ENCODE measurements around the gene SLC39A11.

SLC39A11 gene

DNA sequence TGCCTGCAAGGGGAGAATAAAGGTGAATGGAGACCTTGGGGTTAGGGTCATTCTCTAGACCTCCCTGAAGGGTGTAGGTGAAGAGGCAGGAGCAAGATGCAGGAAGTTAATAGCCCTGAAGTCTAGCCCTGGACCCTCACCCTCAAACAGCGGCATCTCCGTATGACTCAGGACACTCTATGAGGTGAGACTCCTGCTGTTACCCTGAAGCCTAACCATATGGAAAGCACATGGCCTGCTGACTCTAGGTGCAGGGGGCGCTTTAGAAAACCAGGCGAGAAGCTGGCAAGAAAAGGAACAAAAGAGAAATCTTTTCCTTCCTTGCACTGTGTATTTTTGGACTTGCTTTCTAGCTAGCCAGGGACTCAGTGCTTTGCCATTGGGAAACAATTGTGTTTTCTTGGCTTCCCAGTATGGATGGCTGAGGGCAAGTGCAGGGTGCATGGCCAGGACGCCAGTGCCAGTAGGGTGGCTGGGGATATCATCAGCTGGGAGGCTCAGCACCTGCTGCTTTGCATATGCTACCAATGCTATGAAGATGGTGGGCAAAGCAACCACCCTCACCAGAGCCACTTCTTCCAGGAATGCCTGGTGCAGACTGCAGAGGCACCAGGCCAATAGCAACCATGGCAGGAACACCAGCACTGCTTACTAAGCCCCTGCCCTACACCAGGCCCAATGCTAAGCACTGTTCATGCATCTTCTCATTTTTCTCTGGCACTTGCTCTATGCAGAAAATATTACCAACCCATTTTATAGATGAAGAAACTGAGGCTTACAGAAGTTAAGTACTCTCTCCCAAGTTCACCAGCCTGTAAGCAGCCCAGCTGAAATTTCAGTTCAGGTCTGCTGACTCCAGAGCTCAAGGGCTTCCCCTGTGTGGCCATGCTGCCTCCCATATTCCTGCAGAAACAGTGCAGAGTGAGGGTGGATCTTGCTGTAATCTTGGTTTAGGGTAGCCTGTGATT is 425.1 kb downstream of the SLC39A11 start:
- DNase-seq, result no peak

DNA sequence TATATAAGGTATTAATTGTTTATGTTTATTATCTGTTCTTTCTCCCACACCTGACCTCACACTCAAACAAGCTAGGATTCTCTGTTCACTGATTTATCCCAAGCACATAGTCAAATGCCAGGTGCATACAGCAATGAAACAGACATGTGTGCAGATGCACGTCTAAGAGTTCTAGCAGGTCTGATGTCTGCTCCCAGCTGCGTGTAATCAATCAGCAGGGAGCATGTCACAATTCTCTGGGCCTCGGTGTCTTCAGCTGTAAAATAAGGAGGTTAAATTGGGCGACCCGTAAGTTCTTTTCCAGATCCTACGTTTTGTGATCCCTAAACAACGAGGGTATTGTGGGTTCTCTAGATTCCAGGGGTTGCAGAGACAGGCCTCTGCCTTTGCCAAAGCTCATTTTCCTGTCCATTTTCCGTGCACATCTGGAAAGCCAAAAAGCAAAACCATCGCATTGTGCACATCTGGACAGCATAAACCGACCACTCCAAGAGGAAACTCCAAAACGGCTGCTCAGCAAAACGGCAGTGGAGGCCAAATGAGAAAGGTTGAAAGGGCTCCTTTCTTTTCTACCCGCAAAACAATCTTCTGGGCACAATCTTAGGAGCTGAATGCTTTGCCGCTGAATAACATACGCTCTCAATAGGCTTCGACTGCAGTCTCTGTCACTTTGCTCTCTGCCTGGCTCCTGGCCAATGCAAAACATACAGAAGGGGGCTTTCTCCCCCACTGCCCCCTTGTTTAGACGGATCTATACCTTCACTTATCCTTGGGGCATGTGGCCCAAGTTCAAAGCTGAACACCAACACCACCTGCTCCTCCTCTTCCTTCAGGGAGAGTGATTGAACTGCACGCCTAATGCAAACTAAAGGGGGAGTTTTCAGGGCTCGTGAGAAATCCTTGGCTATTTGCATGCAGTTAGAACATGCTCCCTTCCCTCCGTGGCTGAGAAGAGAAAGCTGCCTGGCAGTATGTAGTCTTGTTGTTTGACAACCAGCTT is 426.3 kb downstream of the SLC39A11 start:
- no peak for DNase-seq

DNA sequence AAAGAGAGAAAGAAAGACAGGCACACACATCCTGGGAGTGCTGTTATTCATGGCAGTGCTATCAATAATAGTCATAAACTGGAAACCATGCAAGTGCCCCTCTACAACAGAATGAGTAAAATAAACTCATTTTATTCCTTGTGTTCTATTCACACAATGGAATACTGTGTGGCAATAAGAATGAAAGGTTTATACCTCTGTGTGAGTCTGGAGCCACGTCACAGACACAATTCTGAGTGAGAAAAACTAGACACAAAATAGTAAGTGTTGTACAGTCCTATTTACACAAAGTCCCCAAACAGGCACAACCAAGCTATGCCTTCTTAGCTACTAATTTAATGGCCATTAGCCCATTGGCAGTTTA is 429.7 kb downstream of the SLC39A11 start:
- DNase-seq, result no peak

DNA sequence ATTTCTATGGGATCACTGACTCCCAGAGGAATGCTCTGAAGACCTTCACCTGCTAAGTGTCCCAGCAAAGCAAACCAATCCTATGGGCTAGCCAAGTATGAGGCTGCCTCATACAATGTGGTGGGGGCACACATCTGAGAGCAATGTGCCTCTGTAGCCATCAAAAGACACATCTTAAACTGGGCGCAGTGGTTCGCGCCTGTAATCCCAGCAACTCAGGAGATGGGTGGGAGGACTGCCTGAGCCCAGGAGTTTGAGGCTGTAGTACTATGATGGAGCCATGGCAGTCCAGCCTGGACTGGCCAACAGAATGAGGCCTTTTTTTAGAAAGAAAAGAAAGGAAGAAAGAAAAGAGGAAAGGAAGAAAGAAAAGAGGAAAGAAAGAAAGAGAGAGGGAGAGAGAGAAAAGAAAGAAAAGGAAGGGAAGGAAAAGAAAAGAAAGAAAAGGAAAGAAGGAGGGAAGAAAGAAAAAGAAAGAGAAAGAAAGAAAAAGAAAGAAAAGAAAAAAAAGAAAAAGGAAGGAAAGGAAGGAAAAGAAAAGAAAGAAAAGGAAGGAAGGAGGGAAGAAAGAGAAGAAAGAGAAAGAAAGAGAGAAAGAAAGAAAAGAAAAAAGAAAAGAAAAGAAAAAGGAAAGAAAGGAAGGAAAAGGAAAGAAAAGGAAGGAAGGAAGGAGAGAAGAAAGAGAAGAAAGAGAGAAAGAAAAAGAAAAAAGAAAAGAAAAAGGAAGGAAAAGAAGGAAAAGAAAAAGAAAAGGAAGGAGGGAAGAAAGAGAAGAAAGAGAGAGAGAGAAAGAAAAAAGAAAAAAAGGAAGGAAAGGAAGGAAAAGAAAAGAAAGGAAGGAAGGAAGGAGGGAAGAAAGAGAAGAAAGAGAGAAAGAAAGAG is 430.3 kb downstream of the SLC39A11 start:
- no peak for DNase-seq

DNA sequence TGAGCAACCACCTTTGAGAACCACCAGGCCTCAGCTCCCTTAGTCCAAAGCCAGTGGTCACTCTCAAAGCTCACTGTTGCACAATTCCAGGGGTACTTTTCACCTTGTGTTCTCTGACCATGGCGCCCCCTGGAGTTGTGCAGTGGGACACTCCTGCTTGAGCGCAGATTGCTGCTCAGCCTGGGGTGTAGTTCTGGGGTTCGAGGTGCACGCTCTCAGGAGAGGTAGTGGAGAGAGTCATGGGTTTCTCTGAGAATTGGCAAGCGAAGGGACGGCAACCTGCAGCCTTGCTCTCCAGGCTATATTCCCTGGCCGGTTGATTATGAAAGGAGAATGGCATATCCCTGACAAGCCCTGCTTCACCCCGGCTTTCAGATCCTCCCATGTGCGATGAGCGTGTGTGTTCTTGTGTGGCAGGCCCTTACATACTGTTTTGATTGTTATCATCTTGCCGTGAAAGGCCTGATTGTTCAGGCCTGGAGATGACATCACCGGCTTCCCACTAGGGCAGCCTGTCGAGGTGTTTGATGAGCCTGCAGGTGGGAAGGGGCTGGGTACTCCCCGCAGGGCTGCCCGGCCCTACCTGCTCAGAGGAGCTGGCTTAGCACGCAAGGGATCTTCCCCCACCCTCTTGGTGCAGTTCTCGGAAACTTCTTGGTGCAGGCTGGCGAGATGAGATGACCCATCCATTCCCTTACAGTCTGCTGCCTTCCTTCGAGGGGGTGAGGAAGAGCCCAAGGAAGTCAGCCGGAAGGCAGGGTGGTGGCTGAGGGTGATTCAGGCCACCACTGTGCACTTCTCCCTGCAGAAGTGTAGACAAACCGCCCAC is 431.2 kb downstream of the SLC39A11 start:
- DNase-seq, result no peak

DNA sequence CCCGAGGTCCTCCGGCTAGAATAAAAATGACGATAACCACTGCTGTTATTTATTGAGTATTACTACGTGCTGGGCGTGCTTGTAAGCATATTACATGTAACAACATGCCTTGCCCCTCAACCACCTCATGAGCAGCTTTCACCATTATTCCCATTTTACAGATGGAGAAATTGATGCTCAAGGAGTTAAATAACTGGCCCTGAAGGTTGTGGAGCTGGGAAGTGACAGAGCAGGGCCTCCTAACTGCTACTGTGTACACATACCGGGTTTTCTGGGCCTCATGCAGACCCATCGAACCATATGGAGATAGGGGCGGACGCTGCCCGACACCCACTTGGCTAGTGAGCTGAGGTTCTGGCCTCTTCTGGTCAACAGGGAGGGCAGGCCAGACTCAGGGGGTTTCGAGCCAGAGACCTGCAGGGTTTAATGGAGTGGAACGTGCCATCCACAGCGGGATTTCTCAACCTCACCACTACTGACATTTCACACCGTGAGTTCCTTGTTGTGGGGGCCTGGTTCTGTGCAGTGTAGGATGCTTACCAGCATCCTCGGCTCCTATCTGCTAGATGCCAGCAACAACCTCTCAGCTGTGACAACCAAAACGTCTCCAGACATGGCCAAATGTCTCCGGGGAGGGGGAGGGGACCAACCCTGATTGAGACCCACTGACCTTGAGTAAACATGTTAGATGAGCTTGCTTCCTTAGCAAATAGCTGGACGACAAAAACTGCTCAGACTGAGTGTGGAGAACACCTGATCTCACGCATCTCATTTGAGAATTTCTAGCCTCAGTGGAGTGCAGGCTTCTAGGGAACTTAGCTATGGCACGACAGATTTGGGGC is 432.0 kb downstream of the SLC39A11 start:
- DNase-seq, result no peak

DNA sequence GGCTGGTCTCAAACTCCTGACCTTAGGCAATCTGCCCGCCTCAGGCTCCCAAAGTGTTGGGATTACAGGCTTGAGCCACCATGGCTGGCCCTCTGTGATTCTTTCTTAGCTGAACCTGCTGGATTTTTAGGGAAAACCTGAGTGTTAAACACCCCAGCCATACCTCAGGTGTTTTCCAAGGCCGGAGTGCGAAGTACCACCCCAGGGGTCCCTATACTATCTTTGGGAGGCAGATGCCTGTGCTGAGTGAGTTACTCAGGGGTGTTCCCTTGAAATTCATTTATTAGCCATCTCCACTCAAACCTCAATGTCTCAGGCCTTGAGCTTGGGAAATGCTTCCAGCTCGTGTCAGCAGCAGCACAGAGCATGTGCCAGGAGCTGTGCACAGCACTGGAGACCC is 432.7 kb downstream of the SLC39A11 start:
- no peak for DNase-seq

DNA sequence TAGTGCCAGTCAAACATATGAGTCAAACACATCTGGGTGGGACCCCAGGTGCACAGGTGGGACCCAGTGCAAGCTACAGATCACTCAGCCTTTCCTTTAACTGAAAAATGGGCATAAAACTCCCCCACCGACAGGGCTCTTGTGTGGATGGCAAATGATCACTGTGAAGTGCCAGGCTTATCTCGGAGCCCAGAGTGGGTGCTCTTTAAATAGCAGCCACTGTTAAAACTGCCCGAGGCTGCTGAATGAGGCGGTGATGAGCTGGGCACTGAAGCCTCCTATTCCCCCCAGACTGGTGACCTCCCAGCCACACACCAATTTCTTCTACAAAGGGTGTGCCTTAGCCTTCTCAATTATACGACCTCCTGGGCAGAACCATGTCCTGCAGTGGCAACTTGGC is 433.8 kb downstream of the SLC39A11 start:
- no peak for DNase-seq

DNA sequence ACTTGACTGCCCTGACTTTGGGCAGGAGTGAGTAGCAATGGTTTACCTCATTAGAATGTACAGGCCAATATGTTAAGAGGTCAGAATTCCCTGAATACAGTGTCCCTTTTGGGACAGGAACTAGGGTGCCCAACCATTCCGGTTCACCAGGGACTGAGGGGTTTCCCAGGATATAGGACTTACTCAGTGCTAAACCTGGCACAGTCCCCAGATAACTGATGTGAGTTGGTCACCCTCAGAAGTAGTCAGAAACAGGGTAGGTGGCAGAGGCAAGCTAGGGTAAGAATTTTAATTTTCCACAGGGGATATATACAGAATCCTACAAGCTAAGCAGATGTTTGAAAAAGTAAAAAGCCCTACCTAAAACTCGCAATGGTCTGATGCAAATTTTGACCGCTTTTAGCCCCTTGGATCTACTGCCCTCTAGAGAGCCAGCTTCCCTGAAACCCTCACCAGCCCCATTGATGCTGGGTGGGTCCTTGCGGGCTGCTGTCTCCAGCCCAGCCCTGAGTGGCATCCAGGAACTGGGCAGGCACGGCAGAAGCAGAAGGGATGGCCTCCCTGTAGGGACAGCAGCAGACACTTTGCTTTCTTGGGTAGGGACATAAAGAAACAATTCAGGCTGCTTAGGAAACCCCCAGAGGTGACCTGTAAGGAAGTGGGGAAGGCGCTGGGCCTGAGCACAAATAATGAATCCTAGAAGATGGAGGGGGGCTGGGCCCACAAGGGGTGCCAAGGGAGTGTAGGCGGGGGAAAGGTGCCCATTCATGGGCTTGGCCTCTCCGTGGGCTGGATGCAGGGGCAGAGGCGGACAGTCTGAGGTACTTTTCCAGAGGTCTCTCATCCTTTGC is 434.8 kb downstream of the SLC39A11 start:
- DNase-seq, result no peak

DNA sequence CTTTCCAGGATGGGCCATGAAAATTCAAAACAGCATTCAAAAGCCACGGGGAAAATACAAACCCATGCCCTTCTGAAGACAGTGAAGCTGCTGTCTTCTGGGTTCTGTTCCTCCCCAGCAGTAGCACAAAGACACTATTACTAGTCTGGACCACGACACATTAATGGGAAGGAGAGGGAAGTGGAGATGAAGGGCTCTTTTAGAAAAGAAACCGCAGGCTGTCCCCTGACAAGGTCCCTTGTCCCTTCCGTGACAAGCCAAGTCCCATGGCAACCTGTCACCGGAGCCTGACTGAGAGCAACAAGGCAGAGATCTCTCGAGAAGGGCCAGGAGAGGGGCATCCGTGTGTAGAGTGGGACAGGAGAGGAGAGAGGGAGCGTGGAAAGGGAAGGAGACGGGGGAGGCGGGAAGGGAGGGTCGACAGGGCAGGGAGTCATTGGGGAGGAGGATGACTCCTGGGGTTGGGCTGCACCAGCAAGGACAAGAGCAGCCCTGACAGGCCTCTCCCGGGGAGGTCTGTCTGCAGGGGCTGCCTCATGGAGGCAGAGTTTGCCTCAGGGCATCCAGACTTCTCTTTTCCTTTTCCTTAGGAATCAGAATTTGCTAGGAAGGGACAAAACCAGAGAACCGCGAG is 436.2 kb downstream of the SLC39A11 start:
- DNase-seq, result no peak

DNA sequence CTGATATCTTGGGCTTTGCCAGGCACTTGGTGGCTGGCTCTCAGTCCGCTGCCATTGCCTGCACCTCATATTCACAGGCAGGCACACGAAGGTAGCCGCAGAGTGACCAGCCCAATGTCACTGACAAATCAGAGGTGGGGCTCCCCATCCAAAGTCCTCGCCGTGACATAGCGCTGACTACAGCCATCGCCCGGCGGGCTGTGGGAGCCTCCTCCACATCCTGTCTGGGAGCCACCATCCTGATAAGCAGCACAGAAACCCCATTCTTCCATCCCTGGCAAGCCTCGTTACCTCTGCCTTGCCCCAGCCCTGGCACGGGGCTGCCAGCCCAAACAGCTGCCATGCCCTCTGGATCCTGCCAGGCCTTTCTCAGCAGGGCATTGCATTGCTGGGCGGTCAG is 437.8 kb downstream of the SLC39A11 start:
- DNase-seq, result no peak

DNA sequence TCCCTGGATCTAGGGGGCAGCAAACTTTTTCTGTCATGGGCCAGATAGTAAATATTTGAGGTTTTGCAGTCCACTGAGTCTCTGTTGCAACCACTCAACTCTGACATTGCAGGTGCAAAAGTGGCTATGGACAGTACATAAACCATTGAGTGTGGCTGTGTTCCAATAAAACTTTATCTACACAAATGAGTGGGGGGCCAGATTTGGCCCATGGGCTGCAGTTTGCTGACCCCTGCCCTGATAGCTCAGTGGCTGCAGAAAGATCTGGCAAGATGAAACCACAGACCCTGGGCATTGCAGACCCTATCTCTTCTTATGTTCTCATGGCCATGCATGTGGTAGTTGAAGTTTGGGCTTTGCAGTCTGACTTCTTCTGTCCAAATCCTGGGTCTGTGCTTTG is 440.5 kb downstream of the SLC39A11 start:
- no peak for DNase-seq

DNA sequence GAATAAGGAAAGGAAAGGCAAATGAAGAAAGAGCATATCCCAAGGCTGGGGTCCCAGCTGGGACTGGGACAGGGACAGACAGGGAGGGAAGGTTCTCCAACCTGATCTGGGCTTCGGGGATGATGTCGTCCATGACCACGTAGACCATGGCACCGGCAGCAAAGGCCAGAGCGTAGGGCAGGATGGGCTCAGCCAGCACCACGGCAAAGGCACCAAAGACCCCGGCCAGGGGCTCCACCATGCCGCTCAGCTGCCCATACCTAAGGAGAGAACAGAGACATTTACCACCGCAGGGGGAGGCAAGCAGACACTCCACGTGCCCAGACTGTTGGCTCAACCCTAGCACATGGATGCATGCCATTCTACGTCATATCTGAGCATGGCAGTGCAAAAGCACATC is 443.8 kb downstream of the SLC39A11 start:
- no peak for DNase-seq

DNA sequence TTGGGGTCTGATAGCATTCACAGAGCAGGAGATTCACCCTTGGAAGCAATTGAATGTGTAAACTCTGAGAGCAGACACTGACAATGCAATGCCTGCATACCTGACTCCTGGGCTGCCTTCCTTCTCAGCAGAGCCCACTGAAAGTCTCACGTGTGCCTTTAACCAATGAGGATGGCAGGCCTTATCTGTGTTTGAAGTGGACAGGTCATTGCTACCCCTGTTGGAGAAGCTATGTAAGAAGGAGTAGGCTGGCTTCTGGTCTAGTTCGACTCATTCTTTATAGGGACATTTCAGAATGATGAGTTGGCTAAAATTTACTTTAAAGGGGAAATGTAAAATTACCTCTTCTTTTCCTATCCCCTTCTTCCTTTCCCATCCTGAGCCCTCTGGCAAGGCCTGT is 446.3 kb downstream of the SLC39A11 start:
- no peak for DNase-seq

DNA sequence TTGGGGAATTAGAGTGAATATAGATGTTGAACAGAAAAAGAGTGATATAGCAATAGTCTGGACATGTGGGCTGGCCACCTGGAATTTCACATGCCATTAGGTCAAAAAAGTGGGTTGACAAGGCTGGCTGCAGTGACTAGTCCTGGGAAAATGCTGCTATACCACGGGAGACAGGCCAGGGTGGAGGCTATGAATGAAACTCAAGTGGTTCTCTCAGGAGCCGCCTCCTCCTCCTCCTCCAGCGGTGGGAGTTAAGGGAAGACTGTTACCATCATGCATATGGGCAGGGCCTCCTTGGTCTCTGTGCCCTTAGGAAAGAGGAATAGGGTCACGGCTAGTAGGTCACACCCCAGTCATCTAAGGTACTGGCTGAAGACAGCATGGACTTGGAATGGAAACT is 448.0 kb downstream of the SLC39A11 start:
- DNase-seq, result no peak

DNA sequence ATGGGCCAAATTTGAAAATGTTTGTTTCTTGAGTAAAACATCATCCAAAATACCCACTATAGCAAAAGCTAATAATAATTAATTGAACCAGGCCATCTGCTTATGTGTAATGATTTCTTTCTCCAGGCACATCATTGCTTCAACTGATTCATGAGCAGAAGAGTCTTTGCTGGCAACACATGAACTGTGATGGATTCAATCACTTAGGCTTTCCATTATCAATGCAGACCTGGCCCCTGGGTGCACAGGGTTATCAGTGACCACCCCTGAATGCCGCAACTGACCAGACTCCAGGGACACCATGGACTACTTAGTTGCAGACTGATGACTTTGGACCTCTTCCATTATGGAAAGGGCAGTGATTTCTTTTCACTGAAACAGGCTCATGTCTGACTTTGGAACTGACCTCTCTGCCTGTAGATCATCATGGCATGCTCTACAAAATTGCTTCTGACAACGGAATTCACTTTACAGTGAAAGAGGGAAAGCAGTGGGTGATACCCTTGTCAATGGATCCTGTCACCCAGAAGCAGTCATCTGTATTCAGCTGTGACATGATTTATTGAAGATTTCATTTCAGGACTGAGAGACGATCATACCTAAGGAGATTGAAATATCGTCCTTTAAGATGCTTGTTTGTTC is 448.8 kb downstream of the SLC39A11 start:
- no peak for DNase-seq

DNA sequence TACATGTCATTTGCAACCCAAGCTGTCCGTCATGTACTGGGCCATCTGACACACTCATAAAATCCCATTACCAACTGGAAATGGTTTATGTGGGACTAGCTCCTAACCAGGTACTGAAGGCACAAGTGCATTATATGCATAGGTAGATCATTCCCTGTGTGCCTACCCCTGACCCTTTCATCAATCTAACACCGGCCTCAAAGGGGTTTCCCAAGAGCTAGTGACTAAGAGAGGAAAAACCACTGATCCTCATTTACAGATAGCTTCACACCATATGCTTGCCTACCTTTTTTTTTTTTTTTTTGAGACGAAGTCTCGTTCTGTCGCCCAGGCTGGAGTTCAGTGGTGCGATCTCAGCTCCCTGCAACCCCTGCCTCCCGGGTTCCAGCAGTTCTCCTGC is 449.8 kb downstream of the SLC39A11 start:
- no peak for DNase-seq

DNA sequence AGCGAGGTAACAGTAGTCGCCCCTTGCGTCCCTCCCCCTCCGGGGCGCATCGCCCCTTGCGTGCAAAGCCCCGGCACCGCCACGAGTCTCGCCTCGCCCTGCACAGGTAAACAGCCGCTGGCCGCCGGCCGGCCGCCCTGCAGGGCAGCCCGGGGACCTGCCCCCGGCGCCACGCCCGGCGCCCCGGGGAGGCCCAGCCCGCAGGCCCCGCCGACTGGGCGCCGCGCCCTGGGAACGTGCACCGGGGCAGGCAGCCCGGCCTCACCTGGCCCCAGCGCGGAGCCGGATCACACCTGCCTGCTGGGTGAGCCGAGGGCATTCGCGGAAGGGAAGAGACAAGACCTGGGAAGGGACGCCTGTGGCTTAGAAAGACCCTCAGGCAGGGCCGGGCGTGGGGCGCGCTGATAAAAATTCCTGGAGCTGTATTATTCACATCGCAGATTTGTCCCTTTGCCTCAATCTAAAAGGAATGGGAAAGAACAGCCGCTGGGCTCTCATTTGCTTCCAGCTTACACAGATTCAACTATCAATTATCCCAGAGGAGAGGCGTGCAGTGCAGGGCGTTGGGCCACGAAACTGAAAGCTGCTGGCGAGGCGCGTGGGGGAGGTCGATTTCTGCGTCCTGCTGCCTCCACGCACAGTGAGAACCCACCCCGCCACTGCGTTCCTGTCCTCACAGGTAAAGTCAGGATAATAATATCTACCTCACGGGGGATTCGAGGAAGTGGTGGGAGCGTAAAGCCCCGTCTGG is 451.9 kb downstream of the SLC39A11 start:
- DNase-seq, result no peak

Measured in activated CD4-positive, alpha-beta T cell treated with anti-CD3 and anti-CD28 coated beads for 1 hour (primary cell).